H9 (cell line): ENCODE measurements around the gene SDR9C7. TPM values are rescaled to one million over a fixed set of nuclear protein-coding genes. Genes with fewer than 3 reads are reported as not detected.

ENCODE experiments used
- DNase-seq: peaks from one replicate; pipeline ENCODE4 v3.0.0-alpha.2; 2017
- H2AFZ ChIP-seq: one replicate; pipeline ENCODE4 v1.6.1; 2013; ENCODE audit warnings: mild to moderate bottlenecking, low read length, control low read depth, moderate library complexity
- H2AK5ac ChIP-seq: 2 replicates; pipeline ENCODE4 v1.6.1; 2013; ENCODE audit warnings: low read length, control low read depth, mixed read lengths; ENCODE audit not compliant: insufficient read length
- H2BK120ac ChIP-seq: one replicate; pipeline ENCODE4 v1.6.1; 2013; ENCODE audit warnings: low read depth, mild to moderate bottlenecking, low read length, control low read depth, inconsistent platforms; ENCODE audit not compliant: poor library complexity, severe bottlenecking
- H2BK12ac ChIP-seq: 2 replicates; pipeline ENCODE4 v1.6.1; 2013; ENCODE audit warnings: low read length, control low read depth, mixed read lengths, low read depth; ENCODE audit not compliant: insufficient read length
- H2BK15ac ChIP-seq: 2 replicates; pipeline ENCODE4 v1.6.1; 2013; ENCODE audit warnings: low read depth, low read length, control low read depth
- H2BK20ac ChIP-seq: one replicate; pipeline ENCODE4 v1.6.1; 2013; ENCODE audit warnings: low read depth, mild to moderate bottlenecking, low read length, control low read depth, inconsistent platforms; ENCODE audit not compliant: poor library complexity, severe bottlenecking
- H2BK5ac ChIP-seq: 2 replicates; pipeline ENCODE4 v1.6.1; 2013; ENCODE audit warnings: low read length, control low read depth, mixed read lengths; ENCODE audit not compliant: insufficient read length
- H3K14ac ChIP-seq: 2 replicates; pipeline ENCODE4 v1.6.1; 2013; ENCODE audit warnings: low read length, control low read depth; ENCODE audit not compliant: insufficient read depth
- H3K18ac ChIP-seq: 2 replicates; pipeline ENCODE4 v1.6.1; 2013; ENCODE audit warnings: low read depth, mild to moderate bottlenecking, mixed read lengths, low read length, control low read depth; ENCODE audit not compliant: insufficient read length
- H3K23ac ChIP-seq: 2 replicates; pipeline ENCODE4 v1.6.1; 2013; ENCODE audit warnings: low read length, control low read depth, mixed read lengths, low read depth; ENCODE audit not compliant: insufficient read length
- H3K23me2 ChIP-seq: 2 replicates; pipeline ENCODE4 v1.6.1; 2013; ENCODE audit warnings: low read depth, mild to moderate bottlenecking, mixed read lengths, low read length, control low read depth; ENCODE audit not compliant: insufficient read length, poor library complexity, severe bottlenecking
- H3K27ac ChIP-seq: 2 replicates; pipeline ENCODE4 v1.5.1; 2013; ENCODE audit warnings: low read length, control low read depth, mixed read lengths, low read depth; ENCODE audit not compliant: insufficient read length
- H3K27me3 ChIP-seq: 2 replicates; pipeline ENCODE4 v1.6.1; 2013; ENCODE audit warnings: low read length, control low read depth, inconsistent platforms; ENCODE audit not compliant: insufficient read depth
- H3K4ac ChIP-seq: 2 replicates; pipeline ENCODE4 v1.6.1; 2013; ENCODE audit warnings: low read depth, mild to moderate bottlenecking, control low read depth, inconsistent platforms, low read length, moderate library complexity
- H3K4me1 ChIP-seq: 2 replicates; pipeline ENCODE4 v1.6.1; 2013; ENCODE audit warnings: low read length, control low read depth, inconsistent platforms; ENCODE audit not compliant: insufficient read depth
- H3K4me2 ChIP-seq: 2 replicates; pipeline ENCODE4 v1.6.1; 2013; ENCODE audit warnings: low read length, control low read depth, mixed read lengths; ENCODE audit not compliant: insufficient read length, insufficient read depth
- H3K56ac ChIP-seq: 2 replicates; pipeline ENCODE4 v1.6.1; 2013; ENCODE audit warnings: low read depth, mild to moderate bottlenecking, mixed read lengths, low read length, control low read depth; ENCODE audit not compliant: insufficient read length
- H3K79me1 ChIP-seq: 2 replicates; pipeline ENCODE4 v1.6.1; 2013; ENCODE audit warnings: low read depth, mild to moderate bottlenecking, moderate library complexity, low read length, control low read depth, inconsistent platforms; ENCODE audit not compliant: insufficient read depth, poor library complexity, severe bottlenecking
- H3K79me2 ChIP-seq: 2 replicates; pipeline ENCODE4 v1.6.1; 2013; ENCODE audit warnings: low read length, control low read depth, inconsistent platforms; ENCODE audit not compliant: insufficient read depth
- H3K9ac ChIP-seq: 2 replicates; pipeline ENCODE4 v1.6.1; 2013; ENCODE audit warnings: low read length, control low read depth, mixed read lengths; ENCODE audit not compliant: insufficient read length; ENCODE audit errors: extremely low read depth
- H3K9me3 ChIP-seq: one replicate; pipeline ENCODE4 v1.6.1; 2013; ENCODE audit warnings: low read depth, low read length, inconsistent platforms; ENCODE audit not compliant: control insufficient read depth
- H3T11ph ChIP-seq: one replicate; pipeline ENCODE4 v1.6.1; 2013; ENCODE audit warnings: mild to moderate bottlenecking, low read length, control low read depth, inconsistent platforms
- H4K20me1 ChIP-seq: one replicate; pipeline ENCODE4 v1.6.1; 2013; ENCODE audit not compliant: control insufficient read depth, insufficient read length, insufficient read depth
- H4K5ac ChIP-seq: 2 replicates; pipeline ENCODE4 v1.6.1; 2013; ENCODE audit warnings: low read depth, mild to moderate bottlenecking, mixed read lengths, low read length, control low read depth; ENCODE audit not compliant: insufficient read length
- H4K8ac ChIP-seq: replicated peaks from 2 replicates; pipeline ENCODE4 v1.6.1; 2013; ENCODE audit warnings: low read length, control low read depth, mixed read lengths, low read depth; ENCODE audit not compliant: insufficient read length
- H4K91ac ChIP-seq: 2 replicates; pipeline ENCODE4 v1.6.1; 2013; ENCODE audit warnings: low read depth, mild to moderate bottlenecking, moderate library complexity, mixed read lengths, low read length, control low read depth; ENCODE audit not compliant: insufficient read length
- H3K27ac Mint-ChIP-seq, 3 experiments: 2 replicates in 2 of 3; 3 replicates in 1 of 3; pipeline ENCODE4 v1.8.0; 2020 to 2021; ENCODE audit warnings: mixed read lengths in 3 of 3, mild to moderate bottlenecking in 1 of 3, moderate library complexity in 1 of 3
- H3K27me3 Mint-ChIP-seq: 2 replicates; pipeline ENCODE4 v1.8.0; 2021; ENCODE audit warnings: low read depth, mild to moderate bottlenecking, moderate library complexity, mixed read lengths
- H3K36me3 Mint-ChIP-seq, 3 experiments: 2 replicates in 2 of 3; 3 replicates in 1 of 3; pipeline ENCODE4 v1.8.0; 2020 to 2021; ENCODE audit warnings: low read depth in 3 of 3, mixed read lengths in 3 of 3; ENCODE audit not compliant: insufficient read depth in 1 of 3
- H3K4me1 Mint-ChIP-seq, 2 experiments: 2 replicates each; pipeline ENCODE4 v1.8.0; 2020; ENCODE audit warnings: mixed read lengths in 2 of 2
- H3K4me3 Mint-ChIP-seq, 2 experiments: 2 replicates in 1 of 2; 3 replicates in 1 of 2; pipeline ENCODE4 v1.8.0; 2020 to 2021; ENCODE audit warnings: mild to moderate bottlenecking in 2 of 2, mixed read lengths in 2 of 2, moderate library complexity in 1 of 2
- H3K9me3 Mint-ChIP-seq, 2 experiments: 2 replicates in 1 of 2; 3 replicates in 1 of 2; pipeline ENCODE4 v1.8.0; 2020; ENCODE audit warnings: mild to moderate bottlenecking in 2 of 2, mixed read lengths in 2 of 2, moderate library complexity in 1 of 2
- WGBS: extraction: QIAGEN DNeasy Blood & Tissue Kit; methylation state at CpG from one replicate; pipeline ENCODE4 v1.1.7; 2013; ENCODE audit warnings: missing lambda C conversion rate, low lambda C conversion rate, mixed read lengths; ENCODE audit not compliant: insufficient read length; ENCODE audit errors: extremely low coverage; 5-methylcytosine and 5-hydroxymethylcytosine counted together
- total RNA-seq: library from RNA; stranded (reverse); gene quantifications from 2 replicates; pipeline ENCODE4 v1.2.1, GENCODE V29; 2021
- TF ChIP-seq, protein P1 (sequence below): fragments of 200-600 bp; sonication (generic); conservative IDR thresholded peaks from 3 replicates; pipeline ENCODE4 v1.8.0; 2021; ENCODE audit warnings: antibody characterized with exemption, mild to moderate bottlenecking

Gene SDR9C7
- total RNA-seq, 1 experiment from 2014 or later = not detected

DNA sequence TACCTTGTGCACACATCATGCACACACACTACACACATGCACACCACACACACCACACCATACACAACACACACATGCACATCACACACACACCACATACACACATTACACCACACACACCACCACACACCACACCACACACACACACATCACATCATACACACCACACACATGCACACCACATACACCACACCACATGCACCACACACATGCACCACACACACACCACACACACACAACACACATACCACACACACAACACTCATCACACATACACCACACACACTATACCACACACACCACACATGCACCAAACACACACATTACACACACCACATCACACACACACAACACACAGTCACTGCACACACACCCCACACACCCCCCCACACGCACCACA is 38.1 kb downstream of the SDR9C7 start:
- H3K27ac Mint-ChIP-seq = no peak overlapping the region
- DNase-seq = no peak
- no peaks in the 10 kb centered on the region for H3K79me1 ChIP-seq
- no peak overlapping the region for H3K4ac ChIP-seq
- peaks cover 9% of the 10 kb centered on the region for H3K27me3 Mint-ChIP-seq
- H2AK5ac ChIP-seq = no peak overlapping the region
- no peak overlapping the region for H3K9ac ChIP-seq
- H2BK15ac ChIP-seq = no peak overlapping the region
- H4K8ac ChIP-seq = peak overlapping the region; percentile 87
- H3K18ac ChIP-seq = no peak overlapping the region
- H4K20me1 ChIP-seq = no peaks in the 10 kb centered on the region
- H3T11ph ChIP-seq = no peak overlapping the region
- no peak overlapping the region for H3K27ac ChIP-seq
- no peak overlapping the region for H3K14ac ChIP-seq
- no peak overlapping the region for H2BK5ac ChIP-seq
- no peak overlapping the region for H3K56ac ChIP-seq
- no peak overlapping the region for H3K4me2 ChIP-seq
- no peaks in the 10 kb centered on the region for H3K27me3 ChIP-seq
- no peak overlapping the region for H2AFZ ChIP-seq
- no peaks in the 10 kb centered on the region for H3K4me1 ChIP-seq
- H3K79me2 ChIP-seq = no peaks in the 10 kb centered on the region
- no peaks in the 10 kb centered on the region for H3K4me1 Mint-ChIP-seq
- no peaks in the 10 kb centered on the region for H3K23me2 ChIP-seq
- no CpG with 5 or more reads among the region's 1 CpG for WGBS
- H3K23ac ChIP-seq = no peak overlapping the region
- H3K9me3 ChIP-seq = peaks cover 18% of the 10 kb centered on the region
- peaks cover 25 to 33% of the 10 kb centered on the region in 2 experiments for H3K9me3 Mint-ChIP-seq
- H2BK12ac ChIP-seq = no peak overlapping the region
- H2BK120ac ChIP-seq = no peak overlapping the region
- H4K5ac ChIP-seq = peak overlapping the region; percentile 11
- H3K36me3 Mint-ChIP-seq = peaks cover 0 to 2% (median 0%) of the 10 kb centered on the region in 3 experiments; a peak in 3 of 7 replicates
- TF ChIP-seq, protein P1, sequence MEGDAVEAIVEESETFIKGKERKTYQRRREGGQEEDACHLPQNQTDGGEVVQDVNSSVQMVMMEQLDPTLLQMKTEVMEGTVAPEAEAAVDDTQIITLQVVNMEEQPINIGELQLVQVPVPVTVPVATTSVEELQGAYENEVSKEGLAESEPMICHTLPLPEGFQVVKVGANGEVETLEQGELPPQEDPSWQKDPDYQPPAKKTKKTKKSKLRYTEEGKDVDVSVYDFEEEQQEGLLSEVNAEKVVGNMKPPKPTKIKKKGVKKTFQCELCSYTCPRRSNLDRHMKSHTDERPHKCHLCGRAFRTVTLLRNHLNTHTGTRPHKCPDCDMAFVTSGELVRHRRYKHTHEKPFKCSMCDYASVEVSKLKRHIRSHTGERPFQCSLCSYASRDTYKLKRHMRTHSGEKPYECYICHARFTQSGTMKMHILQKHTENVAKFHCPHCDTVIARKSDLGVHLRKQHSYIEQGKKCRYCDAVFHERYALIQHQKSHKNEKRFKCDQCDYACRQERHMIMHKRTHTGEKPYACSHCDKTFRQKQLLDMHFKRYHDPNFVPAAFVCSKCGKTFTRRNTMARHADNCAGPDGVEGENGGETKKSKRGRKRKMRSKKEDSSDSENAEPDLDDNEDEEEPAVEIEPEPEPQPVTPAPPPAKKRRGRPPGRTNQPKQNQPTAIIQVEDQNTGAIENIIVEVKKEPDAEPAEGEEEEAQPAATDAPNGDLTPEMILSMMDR = no peak
- H4K91ac ChIP-seq = no peak overlapping the region
- no peak overlapping the region for H2BK20ac ChIP-seq
- no peak overlapping the region for H3K4me3 Mint-ChIP-seq
